NOMO-1 (cell line): ENCODE measurements around the gene DDX24.

Source experiments
- DNase-seq, 2 experiments: peaks; one replicate each; lab custom pipeline; 2025; ENCODE audit not compliant: unreplicated experiment in 2 of 2; lab: John Stamatoyannopoulos, UW

DDX24 gene

GRCh38 chr14:94018308-94018707 is 62.7 kb downstream of the DDX24 start:
- no peak for DNase-seq

GRCh38 chr14:94016446-94016976 is 64.5 kb downstream of the DDX24 start:
- no peak for DNase-seq

- no peak for DNase-seq
Observed at GRCh38 chr14:94015223-94015622, 65.8 kb downstream of the DDX24 start.

DNA sequence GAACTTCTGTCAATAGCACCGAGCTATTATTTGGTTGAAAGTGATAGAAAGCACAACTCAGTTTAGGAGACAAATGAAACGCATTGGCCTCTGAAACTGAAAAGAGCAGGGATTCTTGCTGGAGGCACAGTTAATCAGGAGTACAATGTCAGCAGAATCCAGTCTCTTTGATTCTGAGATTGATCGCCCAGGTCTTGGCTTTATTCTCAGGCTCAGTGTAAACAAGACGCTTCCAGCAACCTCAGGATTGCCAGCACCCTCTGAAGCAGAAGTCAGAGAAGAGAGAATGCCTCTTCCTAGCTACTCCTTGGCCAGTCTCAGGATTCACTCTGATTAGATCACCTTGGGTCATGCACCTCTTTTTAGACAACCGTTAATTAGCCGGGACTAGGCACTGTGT is 66.6 kb downstream of the DDX24 start:
- no peak for DNase-seq

- peak in 1 of 2 experiments; percentile 30 for DNase-seq
Observed at GRCh38 chr14:94011795-94012194, 69.2 kb downstream of the DDX24 start.

- DNase-seq: no peak
Observed at GRCh38 chr14:94010625-94011024, 70.4 kb downstream of the DDX24 start.

DNA sequence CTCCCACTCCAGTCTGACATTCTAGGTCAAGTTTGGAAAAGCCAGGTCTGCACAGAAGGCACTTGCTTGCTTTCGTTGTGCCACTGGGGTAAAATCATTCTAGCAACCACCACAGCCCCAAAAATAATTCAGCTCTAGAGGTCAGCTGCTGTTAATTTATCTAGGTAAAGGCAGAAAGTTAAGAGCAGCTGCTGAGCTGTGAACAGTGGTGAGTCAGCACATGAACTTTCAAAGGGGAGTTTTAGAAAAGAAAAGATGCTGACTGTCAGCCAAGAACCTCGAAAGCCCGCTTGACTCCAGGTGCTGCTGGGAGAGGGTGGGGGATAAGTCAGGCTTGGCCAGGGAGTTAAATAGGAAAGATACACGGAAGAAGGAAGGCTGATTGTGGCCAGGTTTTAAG is 71.2 kb downstream of the DDX24 start:
- no peak for DNase-seq

- DNase-seq: no peak
Observed at GRCh38 chr14:94008234-94008633, 72.8 kb downstream of the DDX24 start.

- DNase-seq: peak in 1 of 2 experiments; percentile 24
Observed at GRCh38 chr14:94005324-94006073, 75.5 kb downstream of the DDX24 start.

DNA sequence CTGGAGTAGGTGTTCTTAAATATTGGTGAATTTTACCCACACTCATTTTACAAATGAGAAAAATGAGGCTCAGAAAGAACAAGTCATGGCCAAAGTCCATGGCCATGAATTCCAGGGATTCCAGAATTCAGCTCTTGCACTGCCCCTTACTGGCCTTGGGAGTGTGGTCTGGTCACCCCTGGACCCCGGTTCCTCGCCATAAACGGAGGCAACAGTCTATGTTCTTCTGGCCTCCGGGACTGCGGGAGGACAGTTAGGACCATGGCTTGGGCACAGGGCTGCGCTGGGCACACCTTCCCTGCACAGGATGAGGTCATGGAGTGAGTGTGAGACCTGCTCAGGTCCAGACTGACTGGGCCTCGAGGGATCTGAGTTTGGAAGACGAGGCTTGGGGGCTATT is 77.0 kb downstream of the DDX24 start:
- no peak for DNase-seq

DNA sequence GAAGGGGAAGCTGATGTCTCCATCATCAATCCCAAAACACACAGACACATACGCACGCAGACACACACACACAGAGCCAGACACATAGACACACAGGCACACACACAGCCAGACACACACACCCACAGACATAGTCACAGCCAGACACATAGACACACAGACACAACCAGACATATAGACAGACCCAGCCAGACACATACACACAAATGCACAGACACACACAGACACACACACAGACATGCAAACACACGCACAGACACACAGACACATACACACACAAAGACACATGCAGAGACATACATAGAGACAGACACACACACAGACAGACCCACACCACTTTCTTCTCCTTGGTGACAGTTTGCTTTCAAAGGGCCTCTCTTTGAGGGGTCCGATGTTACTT is 77.6 kb downstream of the DDX24 start:
- no peak for DNase-seq

DNA sequence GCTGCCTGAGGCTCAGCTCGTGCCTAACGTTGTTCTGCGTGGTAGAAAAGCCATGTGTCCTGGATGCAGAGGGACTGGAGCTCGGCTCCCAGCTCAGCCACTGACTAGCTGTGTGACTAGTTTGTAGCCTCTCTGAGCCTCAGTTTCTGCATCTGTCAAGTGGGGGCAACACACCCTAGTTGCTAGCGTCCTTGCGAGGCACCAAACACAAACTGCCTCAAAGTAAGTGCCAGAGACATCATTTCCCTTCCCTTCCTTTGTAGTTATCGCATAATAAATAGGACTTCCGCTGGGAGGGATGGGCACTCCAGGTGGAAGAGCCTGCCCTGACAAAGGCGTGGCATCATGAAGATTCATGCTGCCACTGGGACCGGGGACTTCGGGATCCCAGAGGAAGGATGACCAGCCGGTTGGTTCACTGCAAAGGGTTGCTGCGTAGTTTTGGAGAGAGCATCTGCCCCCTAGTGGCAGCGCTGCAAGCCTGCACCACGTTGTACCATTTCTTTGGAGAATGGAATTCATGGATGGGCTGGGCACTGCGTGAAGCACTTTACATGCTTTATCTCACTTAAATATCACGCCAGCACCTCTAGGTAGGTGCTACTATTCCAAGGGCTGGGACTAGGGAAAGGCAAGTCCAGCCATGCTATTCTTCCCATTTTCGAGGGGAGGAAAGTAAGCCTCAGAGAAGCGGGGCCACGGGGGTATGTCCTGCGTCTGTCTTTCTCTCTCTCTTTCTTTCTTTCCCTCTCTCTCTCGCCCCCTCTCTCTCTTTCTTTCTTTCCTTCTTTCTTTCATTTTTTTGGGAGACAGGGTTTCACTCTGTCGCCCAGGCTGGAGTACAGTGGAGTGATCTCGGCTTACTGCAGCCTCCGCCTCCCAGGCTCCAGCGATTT is 79.3 kb downstream of the DDX24 start:
- DNase-seq: peak; percentile 11 to 70

- DNase-seq: no peak
Observed at GRCh38 chr14:94001016-94001415, 80.0 kb downstream of the DDX24 start.

DNA sequence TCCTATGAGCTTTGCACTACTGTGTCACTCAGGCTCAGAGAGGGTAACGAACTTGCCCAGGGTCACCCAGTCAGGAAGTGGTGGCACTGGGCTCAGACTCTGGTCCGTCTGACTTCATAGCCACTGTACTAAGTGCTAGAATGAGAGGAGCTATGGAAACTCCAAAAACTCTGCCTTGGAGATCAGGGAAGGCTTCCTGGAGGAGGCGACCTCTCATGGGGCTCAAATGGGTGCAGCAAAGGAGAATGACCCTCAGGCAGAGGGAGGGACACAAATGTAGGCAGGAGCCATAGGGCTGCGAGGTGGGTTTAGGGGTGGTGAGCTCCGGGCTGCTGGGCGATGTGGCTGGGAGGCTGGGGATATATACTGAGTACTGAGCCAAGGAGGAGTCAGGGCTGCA is 80.7 kb downstream of the DDX24 start:
- no peak for DNase-seq

DNA sequence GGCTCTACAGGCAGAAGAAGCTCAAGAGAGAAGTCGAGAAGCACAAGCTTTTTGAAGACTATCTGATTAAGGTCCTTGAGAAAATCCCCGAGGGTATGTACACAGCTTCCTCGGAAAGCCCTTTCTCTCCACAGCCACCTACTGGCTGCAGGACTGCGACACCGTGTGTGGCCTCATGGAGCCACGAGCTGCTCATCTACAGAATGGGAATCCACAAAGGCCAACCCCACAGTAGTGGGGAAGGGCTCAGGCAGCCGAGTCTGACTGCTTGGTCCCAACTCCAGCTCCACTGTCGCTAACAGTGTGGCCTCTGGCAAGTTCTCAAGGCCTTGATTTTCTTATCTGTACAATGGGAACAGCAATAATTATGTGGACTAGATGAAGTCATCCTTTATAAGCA is 81.4 kb downstream of the DDX24 start:
- DNase-seq: no peak

- no peak for DNase-seq
Observed at GRCh38 chr14:93998871-93999403, 82.1 kb downstream of the DDX24 start.
